ENCODE measurements around the gene KHSRP.

KHSRP gene

GRCh38 chr19:6424195-6424938, at the start of gene KHSRP:
TSS of gene KHSRP (minus strand) at chr19:6424811. CDS start at chr19:6424701, 110 bp downstream.
- DNase-seq = peak in 2 of 14 donors; percentile 35 to 39

- DNase-seq = no peak
Measured at GRCh38 chr19:6473647-6474046, 49.0 kb upstream of the KHSRP start.

- DNase-seq = no peak
Measured at GRCh38 chr19:6472713-6473112, 48.1 kb upstream of the KHSRP start.

GRCh38 chr19:6471076-6471475, 46.5 kb upstream of the KHSRP start:
- DNase-seq = no peak

GRCh38 chr19:6470173-6470572, 45.6 kb upstream of the KHSRP start:
- no peak for DNase-seq

- DNase-seq = no peak
Measured at GRCh38 chr19:6467384-6467783, 42.8 kb upstream of the KHSRP start.

- no peak for DNase-seq
Measured at GRCh38 chr19:6466526-6467248, 42.1 kb upstream of the KHSRP start.

GRCh38 chr19:6465663-6466062, 41.1 kb upstream of the KHSRP start:
- no peak for DNase-seq

GRCh38 chr19:6465006-6465405, 40.4 kb upstream of the KHSRP start:
- no peak for DNase-seq

GRCh38 chr19:6464070-6464873, 39.7 kb upstream of the KHSRP start, which contains the start of gene CRB3:
TSS of gene CRB3 (plus strand) at chr19:6464271. CDS start at chr19:6464702, 431 bp downstream.
- no peak for DNase-seq

- peak; percentile 53 to 99 (median 92) for DNase-seq
Measured at GRCh38 chr19:6460099-6460884, 35.7 kb upstream of the KHSRP start.

GRCh38 chr19:6459262-6460098, 34.9 kb upstream of the KHSRP start, which contains the start of gene SLC25A23:
TSS of gene SLC25A23 (minus strand) at chr19:6459792. CDS start at chr19:6459628, 164 bp downstream.
- peak in 13 of 14 donors; percentile 36 to 81 (median 61) for DNase-seq

GRCh38 chr19:6458695-6459261, 34.2 kb upstream of the KHSRP start:
- DNase-seq = peak in 3 of 14 donors; percentile 10 to 29 (median 29)

GRCh38 chr19:6457958-6458694, 33.5 kb upstream of the KHSRP start:
- no peak for DNase-seq

- DNase-seq = no peak
Measured at GRCh38 chr19:6455924-6456323, 31.3 kb upstream of the KHSRP start.

GRCh38 chr19:6453951-6454565, 29.4 kb upstream of the KHSRP start:
- no peak for DNase-seq

GRCh38 chr19:6452899-6453298, 28.3 kb upstream of the KHSRP start:
- DNase-seq = no peak

GRCh38 chr19:6452223-6452614, 27.6 kb upstream of the KHSRP start:
- no peak for DNase-seq

GRCh38 chr19:6451583-6452222, 27.1 kb upstream of the KHSRP start:
- DNase-seq = no peak
